Neural cell (in vitro differentiated cells): ENCODE results near the gene NAA15. TPM values are rescaled to one million over a fixed set of nuclear protein-coding genes. Genes with fewer than 3 reads are reported as not detected.
"Not testable (repeated sequence)": the region's sequence is repeated elsewhere in the genome, so short reads cannot be mapped to it uniquely, and the experiment has no call there.

Source experiments
- H2AFZ ChIP-seq: fragments of 200-600, 300-800 bp; sonication (generic), shearing (Covaris generic); 2 replicates; pipeline ENCODE4 v1.6.0; 2014; ENCODE audit warnings: low read depth, mild to moderate bottlenecking, antibody characterized with exemption, low read length, moderate library complexity
- H3F3A ChIP-seq: fragments of 200-600 bp; shearing (Covaris generic); 2 replicates; pipeline ENCODE4 v1.6.1; 2016; ENCODE audit warnings: mild to moderate bottlenecking, moderate library complexity, mixed read lengths, antibody characterized with exemption, low read length; ENCODE audit not compliant: insufficient read depth, poor library complexity, severe bottlenecking
- H3K27ac ChIP-seq: fragments of 200-600, 300-800 bp; sonication (generic), shearing (Covaris generic); 2 replicates; pipeline ENCODE4 v1.5.1; 2014; ENCODE audit warnings: mild to moderate bottlenecking, low read length, moderate library complexity
- H3K27me3 ChIP-seq: fragments of 300-800, 200-600 bp; sonication (generic), shearing (Covaris generic); 2 replicates; pipeline ENCODE4 v1.6.0; 2014; ENCODE audit warnings: mild to moderate bottlenecking, low read depth, low read length, moderate library complexity; ENCODE audit not compliant: insufficient read depth
- H3K36me3 ChIP-seq: fragments of 300-800, 200-600 bp; sonication (generic), shearing (Covaris generic); 2 replicates; pipeline ENCODE4 v1.5.1; 2014; ENCODE audit warnings: mild to moderate bottlenecking, antibody characterized with exemption, low read length, moderate library complexity; ENCODE audit not compliant: insufficient read depth
- H3K4me2 ChIP-seq: fragments of 300-800, 200-600 bp; sonication (generic), shearing (Covaris generic); 2 replicates; pipeline ENCODE4 v1.6.0; 2014; ENCODE audit warnings: mild to moderate bottlenecking, low read length
- H3K4me3 ChIP-seq: fragments of 300-800, 200-600 bp; sonication (generic), shearing (Covaris generic); 2 replicates; pipeline ENCODE4 v1.5.1; 2014; ENCODE audit warnings: mild to moderate bottlenecking, low read length, moderate library complexity
- H3K79me2 ChIP-seq: fragments of 200-600 bp; shearing (Covaris generic); replicated peaks from 2 replicates; pipeline ENCODE4 v1.6.0; 2014; ENCODE audit warnings: mild to moderate bottlenecking, low read length, moderate library complexity; ENCODE audit not compliant: insufficient read depth
- H3K9ac ChIP-seq: fragments of 300-800, 200-600 bp; sonication (generic), shearing (Covaris generic); 2 replicates; pipeline ENCODE4 v1.6.1; 2016; ENCODE audit warnings: mild to moderate bottlenecking, low read length, mixed read lengths
- H3K9me2 ChIP-seq: fragments of 200-600 bp; shearing (Covaris generic); 2 replicates; pipeline ENCODE4 v1.6.1; 2016; ENCODE audit warnings: mild to moderate bottlenecking, low read length, mixed read lengths; ENCODE audit not compliant: insufficient read depth
- H3K9me3 ChIP-seq: fragments of 200-600, 300-800 bp; sonication (generic), shearing (Covaris generic); 2 replicates; pipeline ENCODE4 v1.6.1; 2016; ENCODE audit warnings: mild to moderate bottlenecking, mixed run types, low read length, moderate library complexity, mixed read lengths
- H4K20me1 ChIP-seq: fragments of 200-600 bp; shearing (Covaris generic); 2 replicates; pipeline ENCODE4 v1.6.1; 2016; ENCODE audit warnings: mild to moderate bottlenecking, mixed run types; ENCODE audit not compliant: insufficient read depth
- EP300 ChIP-seq: fragments of 450-650 bp; conservative IDR thresholded peaks from 2 replicates; pipeline ENCODE4 v1.6.1; 2014; ENCODE audit warnings: antibody characterized with exemption, mild to moderate bottlenecking, moderate library complexity; ENCODE audit not compliant: poor library complexity, severe bottlenecking
- EZH2 ChIP-seq: fragments of 200-600, 300-800 bp; shearing (Covaris generic), sonication (generic); IDR thresholded peaks from 2 replicates; pipeline ENCODE4 v1.6.1; 2014; ENCODE audit warnings: antibody characterized with exemption, low read length, borderline replicate concordance, mild to moderate bottlenecking; ENCODE audit not compliant: insufficient read depth, poor library complexity, severe bottlenecking
- MXI1 ChIP-seq: fragments of 450-650 bp; conservative IDR thresholded peaks from 2 replicates; pipeline ENCODE4 v1.6.1; 2014; ENCODE audit warnings: antibody characterized with exemption, mild to moderate bottlenecking; ENCODE audit not compliant: poor library complexity, severe bottlenecking
- POLR2AphosphoS5 ChIP-seq: IDR thresholded peaks from 2 replicates; pipeline ENCODE4 v1.6.1; 2012
- RAD21 ChIP-seq: fragments of 450-650 bp; conservative IDR thresholded peaks from 2 replicates; pipeline ENCODE4 v1.6.1; 2014; ENCODE audit warnings: antibody characterized with exemption, mild to moderate bottlenecking, moderate library complexity
- REST ChIP-seq: IDR thresholded peaks from 2 replicates; pipeline ENCODE4 v1.6.1; 2012; ENCODE audit warnings: borderline replicate concordance
- SMC3 ChIP-seq: fragments of 450-650 bp; conservative IDR thresholded peaks from 2 replicates; pipeline ENCODE4 v1.6.1; 2014; ENCODE audit warnings: antibody characterized with exemption, mild to moderate bottlenecking, moderate library complexity; ENCODE audit not compliant: poor library complexity
- TAF1 ChIP-seq: IDR thresholded peaks from 2 replicates; pipeline ENCODE4 v1.6.1; 2012; ENCODE audit warnings: low read depth
- polyA plus RNA-seq: library from polyadenylated mRNA; depleted of rRNA; stranded (reverse); fragments of >200 nt; gene quantifications from 2 replicates; pipeline ENCODE4 v1.2.3, GENCODE V29; 2014
- TF ChIP-seq, protein P1 (sequence below): fragments of 450-650 bp; IDR thresholded peaks from 2 replicates; pipeline ENCODE4 v1.5.1; 2014; ENCODE audit warnings: antibody characterized with exemption, mild to moderate bottlenecking, moderate library complexity; ENCODE audit not compliant: poor library complexity, severe bottlenecking

The NAA15 gene
- polyA plus RNA-seq, 1 donor from 2014 or later: 12.5 TPM

- no peak overlapping the region for H3K9ac ChIP-seq
- peaks cover 3% of the 10 kb centered on the region for H4K20me1 ChIP-seq
- H3K9me2 ChIP-seq: no peaks in the 10 kb centered on the region
- no peaks in the 10 kb centered on the region for H3K27me3 ChIP-seq
- no peak overlapping the region for H3K27ac ChIP-seq
- no peaks in the 10 kb centered on the region for H3K9me3 ChIP-seq
- peaks cover 86% of the 10 kb centered on the region for H3K79me2 ChIP-seq
- TF ChIP-seq EZH2 (no peak), REST (no peak), POLR2AphosphoS5 (no peak), TAF1 (no peak), SMC3 (no peak), MXI1 (no peak), RAD21 (no peak), EP300 (no peak)
- TF ChIP-seq, protein P1, sequence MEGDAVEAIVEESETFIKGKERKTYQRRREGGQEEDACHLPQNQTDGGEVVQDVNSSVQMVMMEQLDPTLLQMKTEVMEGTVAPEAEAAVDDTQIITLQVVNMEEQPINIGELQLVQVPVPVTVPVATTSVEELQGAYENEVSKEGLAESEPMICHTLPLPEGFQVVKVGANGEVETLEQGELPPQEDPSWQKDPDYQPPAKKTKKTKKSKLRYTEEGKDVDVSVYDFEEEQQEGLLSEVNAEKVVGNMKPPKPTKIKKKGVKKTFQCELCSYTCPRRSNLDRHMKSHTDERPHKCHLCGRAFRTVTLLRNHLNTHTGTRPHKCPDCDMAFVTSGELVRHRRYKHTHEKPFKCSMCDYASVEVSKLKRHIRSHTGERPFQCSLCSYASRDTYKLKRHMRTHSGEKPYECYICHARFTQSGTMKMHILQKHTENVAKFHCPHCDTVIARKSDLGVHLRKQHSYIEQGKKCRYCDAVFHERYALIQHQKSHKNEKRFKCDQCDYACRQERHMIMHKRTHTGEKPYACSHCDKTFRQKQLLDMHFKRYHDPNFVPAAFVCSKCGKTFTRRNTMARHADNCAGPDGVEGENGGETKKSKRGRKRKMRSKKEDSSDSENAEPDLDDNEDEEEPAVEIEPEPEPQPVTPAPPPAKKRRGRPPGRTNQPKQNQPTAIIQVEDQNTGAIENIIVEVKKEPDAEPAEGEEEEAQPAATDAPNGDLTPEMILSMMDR: no peak
- no peak overlapping the region for H2AFZ ChIP-seq
- no peaks in the 10 kb centered on the region for H3F3A ChIP-seq
- no peaks in the 10 kb centered on the region for H3K36me3 ChIP-seq
- H3K4me2 ChIP-seq: no peak overlapping the region
- no peak overlapping the region for H3K4me3 ChIP-seq
Measured at GRCh38 chr4:139311909-139312308, 10.6 kb downstream of the NAA15 start.

- H3K4me2 ChIP-seq: no peak overlapping the region
- peaks cover 3% of the 10 kb centered on the region for H4K20me1 ChIP-seq
- no peaks in the 10 kb centered on the region for H3F3A ChIP-seq
- peaks cover 84% of the 10 kb centered on the region for H3K79me2 ChIP-seq
- no peak overlapping the region for H3K4me3 ChIP-seq
- H3K9me3 ChIP-seq: no peaks in the 10 kb centered on the region
- no peak overlapping the region for H3K9ac ChIP-seq
- H3K27ac ChIP-seq: no peak overlapping the region
- H3K27me3 ChIP-seq: no peaks in the 10 kb centered on the region
- H3K9me2 ChIP-seq: no peaks in the 10 kb centered on the region
- no peaks in the 10 kb centered on the region for H3K36me3 ChIP-seq
- no peak overlapping the region for H2AFZ ChIP-seq
- no peak for TF ChIP-seq SMC3
- TF ChIP-seq EP300: no peak
- TF ChIP-seq POLR2AphosphoS5: no peak
- TF ChIP-seq TAF1: no peak
- TF ChIP-seq RAD21: no peak
- no peak for TF ChIP-seq MXI1
- TF ChIP-seq, protein P1: no peak
- no peak for TF ChIP-seq REST
- TF ChIP-seq EZH2: no peak
Measured at GRCh38 chr4:139312552-139313332, 11.4 kb downstream of the NAA15 start.

GRCh38 chr4:139313414-139313813 lies 12.1 kb downstream of the NAA15 start:
- not testable (repeated sequence) for H2AFZ ChIP-seq, H4K20me1 ChIP-seq, H3K9ac ChIP-seq, H3K4me2 ChIP-seq, H3K4me3 ChIP-seq, H3K9me2 ChIP-seq, H3K36me3 ChIP-seq, H3F3A ChIP-seq, H3K27ac ChIP-seq, H3K27me3 ChIP-seq, H3K9me3 ChIP-seq
- H3K79me2 ChIP-seq: peaks cover 83% of the 10 kb centered on the region
